GM12878 (cell line): ENCODE measurements around the gene ADGRG1. TPM values are rescaled to one million over a fixed set of nuclear protein-coding genes. Genes with fewer than 3 reads are reported as not detected.

Experiments used
- ATAC-seq: fragments of 200-7000 bp; cut with Tn5 transposase; 3 replicates; pipeline ENCODE4 v1.9.1; 2020; ENCODE audit warnings: mild to moderate bottlenecking, moderate library complexity
- BruUV-seq: library from RNA; stranded (reverse); fragments of 400-500 nt; replicated peaks from 2 replicates; lab custom pipeline; 2021; lab: Mats Ljungman, UMichigan
- CTCF ChIA-PET: fragments of 300-600 bp; sonication (Branson Sonifier 250); formaldehyde crosslinking; extraction: SDS; loops from one replicate; lab custom pipeline; 2021; ENCODE audit warnings: inconsistent platforms; lab: Yijun Ruan, JAX
- POLR2A ChIA-PET: fragments of 350-600 bp; formaldehyde crosslinking; extraction: SDS; loops from one replicate; lab custom pipeline; 2021; ENCODE audit warnings: inconsistent platforms; lab: Charles Lee
- RAD21 ChIA-PET: fragments of 300-600 bp; sonication (Branson Sonifier 250); formaldehyde crosslinking; loops from one replicate; lab custom pipeline; 2023; ENCODE audit warnings: antibody characterized with exemption; ENCODE audit not compliant: unreplicated experiment; lab: Charles Lee
- SMC1A ChIA-PET: fragments of 300-600 bp; sonication (Branson Sonifier 250); formaldehyde crosslinking; loops from one replicate; lab custom pipeline; 2023; ENCODE audit not compliant: unreplicated experiment, uncharacterized antibody; lab: Charles Lee
- DNase-seq: peaks from one replicate; pipeline ENCODE4 v3.0.0-alpha.2; 2011; ENCODE audit warnings: low read depth, low spot score
- FAIRE-seq: peaks from 3 replicates; lab custom pipeline; 2011; peaks lifted over from hg19 to GRCh38; lab: Jason Lieb, UNC
- H2AFZ ChIP-seq: 2 replicates; pipeline ENCODE4 v1.6.0; 2011; ENCODE audit warnings: low read depth, low read length, control low read depth; ENCODE audit not compliant: control insufficient read depth
- H3K27ac ChIP-seq: 2 replicates; pipeline ENCODE4 v1.5.1; 2011; ENCODE audit warnings: control low read depth; ENCODE audit not compliant: control insufficient read depth, insufficient read depth
- H3K27me3 ChIP-seq, 2 experiments: replicated peaks in 1 of 2; 2 replicates each; pipeline versions ENCODE4 v1.6.0 to v1.6.1; 2011; ENCODE audit warnings: low read length in 1 of 2; ENCODE audit not compliant: control insufficient read depth in 2 of 2, insufficient read depth in 2 of 2
- H3K36me3 ChIP-seq, 2 experiments: 2 replicates each; pipeline ENCODE4 v1.5.1; 2011; ENCODE audit warnings: low read length in 1 of 2; ENCODE audit not compliant: control insufficient read depth in 2 of 2, insufficient read depth in 2 of 2
- H3K4me1 ChIP-seq: 2 replicates; pipeline ENCODE4 v1.6.1; 2011; ENCODE audit warnings: mild to moderate bottlenecking, low read length, moderate library complexity, mixed read lengths; ENCODE audit not compliant: control insufficient read depth, insufficient read depth
- H3K4me2 ChIP-seq: 2 replicates; pipeline ENCODE4 v1.6.0; 2011; ENCODE audit warnings: control low read depth; ENCODE audit not compliant: control insufficient read depth, insufficient read depth
- H3K4me3 ChIP-seq: fragments of 200-600 bp; sonication (generic); 2 replicates; pipeline ENCODE4 v1.5.1; 2016
- H3K79me2 ChIP-seq: 2 replicates; pipeline ENCODE4 v1.6.0; 2011; ENCODE audit warnings: low read length; ENCODE audit not compliant: control insufficient read depth, insufficient read depth
- H3K9ac ChIP-seq: 2 replicates; pipeline ENCODE4 v1.8.0; 2011; ENCODE audit warnings: low read length, control low read depth, mixed read lengths; ENCODE audit not compliant: control insufficient read depth, insufficient read depth
- H3K9me3 ChIP-seq: replicated peaks from 3 replicates; pipeline ENCODE4 v1.5.1; 2011; ENCODE audit warnings: mild to moderate bottlenecking, low read length; ENCODE audit not compliant: control insufficient read depth, insufficient read depth
- H4K20me1 ChIP-seq: 2 replicates; pipeline ENCODE4 v1.6.0; 2011; ENCODE audit not compliant: control insufficient read depth, insufficient read depth
- JUNB ChIP-seq: IDR thresholded peaks from 2 replicates; pipeline ENCODE4 v1.6.1; 2016; ENCODE audit warnings: antibody characterized with exemption, mild to moderate bottlenecking
- LARP7 ChIP-seq: fragments of 450-650 bp; IDR thresholded peaks from 2 replicates; pipeline ENCODE4 v1.6.1; 2017; ENCODE audit warnings: mild to moderate bottlenecking
- MTA3 ChIP-seq: IDR thresholded peaks from 2 replicates; pipeline ENCODE4 v1.6.1; 2012; ENCODE audit warnings: low read length, inconsistent platforms, borderline replicate concordance
- NFXL1 ChIP-seq: fragments of 450-650 bp; IDR thresholded peaks from 2 replicates; pipeline ENCODE4 v1.6.1; 2017; ENCODE audit warnings: antibody characterized with exemption, mild to moderate bottlenecking, borderline replicate concordance
- PAX5 ChIP-seq: IDR thresholded peaks from 2 replicates; pipeline ENCODE4 v1.6.1; 2011; ENCODE audit warnings: low read depth, low read length, borderline replicate concordance
- SMAD1 ChIP-seq: fragments of 450-650 bp; IDR thresholded peaks from 2 replicates; pipeline ENCODE4 v1.6.1; 2018; ENCODE audit warnings: mild to moderate bottlenecking, low read depth; ENCODE audit not compliant: partially characterized antibody
- SREBF2 ChIP-seq: IDR thresholded peaks from 2 replicates; pipeline ENCODE4 v1.6.1; 2012; ENCODE audit warnings: mild to moderate bottlenecking, low read length
- WRNIP1 ChIP-seq: IDR thresholded peaks from 2 replicates; pipeline ENCODE4 v1.6.1; 2011; ENCODE audit warnings: low read depth, low read length, improper control_type of control experiment, borderline replicate concordance
- ZNF217 ChIP-seq: fragments of 450-650 bp; IDR thresholded peaks from 2 replicates; pipeline ENCODE4 v1.6.1; 2017; ENCODE audit warnings: antibody characterized with exemption, mild to moderate bottlenecking
- WGBS: methylation state at CpG from one replicate; pipeline ENCODE4 v1.1.6; 2016; ENCODE audit warnings: low lambda C conversion rate; ENCODE audit not compliant: insufficient replicate concordance, insufficient coverage; ENCODE audit errors: missing lambda C conversion rate; 5-methylcytosine and 5-hydroxymethylcytosine counted together
- in situ Hi-C: fragments of 300-500 bp; cut with MboI; formaldehyde crosslinking; loops from 9 replicates; pipeline ENCODE4 v1.14.3; 2018; ENCODE audit warnings: mixed read lengths
- intact Hi-C: fragments of 100-400 bp; cut with micrococcal nuclease; formaldehyde crosslinking; loops from one replicate; pipeline ENCODE4 v1.14.2; 2022; ENCODE audit not compliant: unreplicated experiment
- polyA plus RNA-seq, 11 experiments: library from polyadenylated mRNA; depleted of rRNA in 4 of 11; unstranded in 6 of 11; stranded (reverse) in 5 of 11; fragments of >200 nt; fragmentation: Nextera tagmentation in 4 of 11; fragmentation: Illumina TruSeq in 1 of 11; extraction: Ambion mirVana in 4 of 11; extraction: Trizol in 1 of 11; gene quantifications; 1 replicate in 1 of 11; 2 replicates in 10 of 11; pipeline versions ENCODE4 v1.2.1 to v1.2.3, GENCODE V29; 2011 to 2016; ENCODE audit warnings: inconsistent platforms in 2 of 11, missing spikeins in 2 of 11, low read depth in 1 of 11
- total RNA-seq, 4 experiments: library from RNA; depleted of rRNA in 3 of 4; stranded (reverse); fragments of >200 nt in 3 of 4; fragmentation: Illumina TruSeq in 1 of 4; extraction: Trizol in 1 of 4; gene quantifications; 2 replicates each; pipeline versions ENCODE4 v1.2.1 to v1.2.3, GENCODE V29; 2013 to 2021
- TF ChIP-seq, protein P1 (sequence below): fragments of 450-650 bp; conservative IDR thresholded peaks from 2 replicates; pipeline ENCODE4 v1.6.1; 2017; ENCODE audit warnings: mild to moderate bottlenecking, moderate library complexity

Gene ADGRG1
- total and polyA plus RNA-seq, 10 of the 15 experiments (the other 5 are each of a cell fraction or from before 2014, with no cell fraction given) = 0.07 to 2.0 (median 0.75) TPM

DNA sequence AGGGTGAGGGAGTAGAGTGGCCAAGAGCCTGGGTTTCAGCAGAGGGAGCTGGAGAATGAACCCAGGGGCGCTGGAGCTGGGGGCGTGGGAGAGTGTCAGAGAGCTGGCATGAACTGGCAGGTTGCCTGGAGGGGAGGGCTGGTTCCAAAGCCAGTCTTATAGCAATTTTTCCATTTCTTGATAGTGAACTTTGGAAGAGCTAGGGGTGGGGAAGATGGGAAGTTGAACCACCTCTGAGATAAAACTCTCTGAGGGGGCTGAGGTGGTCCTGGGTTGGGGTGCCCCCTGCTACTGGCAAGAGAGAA lies 49.1 kb upstream of the ADGRG1 start:
- 58% methylated on average over 2 of the region's 2 CpGs for WGBS
- H3K4me3 ChIP-seq = no peak overlapping the region
- in situ Hi-C loops = no loop called here
- ChIA-PET CTCF (interaction anchor here (0.6 to 6.1 kb wide), 7 partner anchors 7 to 604 kb away, joined by 3 to 118 read pairs (median 3); no protein-coding TSS in a partner anchor), SMC1A (interaction anchor here (0.7 to 1.0 kb wide), 5 partner anchors 12 to 68 kb away, joined by 3 to 5 read pairs (median 3); partner anchors contain the start of gene CCDC102A), POLR2A (no interaction called here), RAD21 (interaction anchor here (0.7 to 2.0 kb wide), 2 partner anchors 23 to 69 kb away, joined by 3 to 11 read pairs; no protein-coding TSS in a partner anchor)
- TF ChIP-seq JUNB = no peak
- no peak for TF ChIP-seq SMAD1
- TF ChIP-seq MTA3 = no peak; the same call in 1 of the 2 replicates
- no peak for TF ChIP-seq NFXL1
- no peak for TF ChIP-seq ZNF217
- no peak for TF ChIP-seq LARP7
- no peak for DNase-seq
- no peaks in the 10 kb centered on the region for H3K9me3 ChIP-seq
- no peaks in the 10 kb centered on the region for H3K4me1 ChIP-seq
- ATAC-seq = no peak
- no TSS peak for BruUV-seq
- H3K36me3 ChIP-seq = no peaks in the 10 kb centered on the region; a peak in 4 of 4 replicates
- H3K9ac ChIP-seq = no peak overlapping the region
- no peaks in the 10 kb centered on the region for H3K79me2 ChIP-seq
- intact Hi-C loops = loop anchor here (5.0 kb wide), 2 partner anchors 158 to 428 kb away; partner anchors contain the start of gene KATNB1
- no peaks in the 10 kb centered on the region for H4K20me1 ChIP-seq
- H3K27me3 ChIP-seq = no peaks in the 10 kb centered on the region
- no peak overlapping the region for H3K4me2 ChIP-seq
- H3K27ac ChIP-seq = no peak overlapping the region
- no peak for FAIRE-seq
- H2AFZ ChIP-seq = no peak overlapping the region

DNA sequence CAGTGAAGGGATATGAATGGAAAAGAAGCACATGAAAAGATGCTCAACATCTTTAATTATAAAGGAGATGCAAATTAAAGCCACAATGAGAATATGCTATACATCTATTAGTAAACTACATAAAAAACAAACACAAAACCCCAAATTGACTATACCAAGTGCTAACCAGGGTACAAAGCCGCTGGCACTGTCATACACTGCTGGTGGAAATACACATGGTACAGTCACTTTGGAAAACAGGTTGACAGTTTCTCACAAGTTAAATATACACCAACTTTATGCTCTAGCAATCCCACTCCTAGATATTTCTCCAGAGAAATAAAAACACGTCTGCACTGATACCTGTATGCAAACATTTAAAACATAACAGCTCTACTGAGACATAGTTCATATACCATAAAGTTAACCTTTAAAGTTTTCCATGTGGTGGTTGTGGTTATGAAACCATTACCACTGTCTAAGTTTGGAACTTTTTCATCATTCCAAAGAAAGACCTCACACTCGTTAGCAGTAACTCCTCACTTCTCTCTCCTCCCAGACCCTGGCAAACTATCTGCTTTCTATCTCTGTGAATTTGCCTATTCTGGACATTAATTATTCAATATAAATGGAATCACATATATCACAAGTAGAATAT lies 43.3 kb upstream of the ADGRG1 start:
- no peaks in the 10 kb centered on the region for H3K79me2 ChIP-seq
- no peaks in the 10 kb centered on the region for H4K20me1 ChIP-seq
- H3K4me3 ChIP-seq = no peak overlapping the region
- H3K27ac ChIP-seq = no peak overlapping the region
- H3K4me1 ChIP-seq = no peaks in the 10 kb centered on the region
- WGBS = 0% methylated on average over 3 of the region's 3 CpGs
- peaks cover 3% of the 10 kb centered on the region; the same call in 1 of the 3 replicates for H3K9me3 ChIP-seq
- CTCF ChIA-PET = interaction anchor here (0.6 to 13.4 kb wide), 10 partner anchors 9 to 962 kb away, joined by 3 to 149 read pairs (median 3); no protein-coding TSS in a partner anchor
- no peak overlapping the region for H3K4me2 ChIP-seq
- POLR2A ChIA-PET = interaction anchor here (0.7 kb wide), 1 partner anchor 63 kb away, joined by 9 read pairs; no protein-coding TSS in a partner anchor
- in situ Hi-C loops = loop anchor here (10.0 kb wide), 1 partner anchor 420 kb away; the partner anchor contains the start of genes USB1 and ZNF319
- BruUV-seq = no TSS peak
- ATAC-seq (no peak), FAIRE-seq (no peak), DNase-seq (no peak)
- TF ChIP-seq, protein P1, sequence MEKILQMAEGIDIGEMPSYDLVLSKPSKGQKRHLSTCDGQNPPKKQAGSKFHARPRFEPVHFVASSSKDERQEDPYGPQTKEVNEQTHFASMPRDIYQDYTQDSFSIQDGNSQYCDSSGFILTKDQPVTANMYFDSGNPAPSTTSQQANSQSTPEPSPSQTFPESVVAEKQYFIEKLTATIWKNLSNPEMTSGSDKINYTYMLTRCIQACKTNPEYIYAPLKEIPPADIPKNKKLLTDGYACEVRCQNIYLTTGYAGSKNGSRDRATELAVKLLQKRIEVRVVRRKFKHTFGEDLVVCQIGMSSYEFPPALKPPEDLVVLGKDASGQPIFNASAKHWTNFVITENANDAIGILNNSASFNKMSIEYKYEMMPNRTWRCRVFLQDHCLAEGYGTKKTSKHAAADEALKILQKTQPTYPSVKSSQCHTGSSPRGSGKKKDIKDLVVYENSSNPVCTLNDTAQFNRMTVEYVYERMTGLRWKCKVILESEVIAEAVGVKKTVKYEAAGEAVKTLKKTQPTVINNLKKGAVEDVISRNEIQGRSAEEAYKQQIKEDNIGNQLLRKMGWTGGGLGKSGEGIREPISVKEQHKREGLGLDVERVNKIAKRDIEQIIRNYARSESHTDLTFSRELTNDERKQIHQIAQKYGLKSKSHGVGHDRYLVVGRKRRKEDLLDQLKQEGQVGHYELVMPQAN = no peak
- TF ChIP-seq WRNIP1 (no peak), PAX5 (no peak), SREBF2 (no peak)
- SMC1A ChIA-PET = interaction anchor here (1.0 to 2.0 kb wide), 3 partner anchors 9 to 63 kb away, joined by 3 to 6 read pairs (median 3); no protein-coding TSS in a partner anchor
- RAD21 ChIA-PET = interaction anchor here (0.6 to 1.3 kb wide), 5 partner anchors 9 to 60 kb away, joined by 3 to 5 read pairs (median 3); no protein-coding TSS in a partner anchor
- H3K9ac ChIP-seq = no peak overlapping the region
- no peaks in the 10 kb centered on the region for H3K36me3 ChIP-seq
- intact Hi-C loops = no loop called here
- H2AFZ ChIP-seq = no peak overlapping the region
- no peaks in the 10 kb centered on the region for H3K27me3 ChIP-seq
